Fibroblast of lung (primary cell): ENCODE results near the gene STAB2. TPM values are rescaled to one million over a fixed set of nuclear protein-coding genes. Genes with fewer than 3 reads are reported as not detected.

Experiments
- DNase-seq, 2 donors: peaks; one replicate each; pipeline versions ENCODE4 v3.0.0 to v3.0.0-alpha.2; 2010; ENCODE audit warnings: low read depth in 2 of 2
- H2AFZ ChIP-seq: 2 replicates; pipeline ENCODE4 v1.5.1; 2012; ENCODE audit warnings: low read length, control low read depth, inconsistent platforms
- H3K27ac ChIP-seq: 2 replicates; pipeline ENCODE4 v1.5.1; 2011; ENCODE audit warnings: low read length, control low read depth; ENCODE audit not compliant: insufficient read depth
- H3K27me3 ChIP-seq: 2 replicates; pipeline ENCODE4 v1.5.1; 2011; ENCODE audit warnings: mild to moderate bottlenecking, low read length; ENCODE audit not compliant: control insufficient read depth, insufficient read depth
- H3K36me3 ChIP-seq: 2 replicates; pipeline ENCODE4 v1.5.1; 2011; ENCODE audit warnings: low read length; ENCODE audit not compliant: control insufficient read depth, insufficient read depth
- H3K4me1 ChIP-seq: 2 replicates; pipeline ENCODE4 v1.5.1; 2011; ENCODE audit warnings: low read length; ENCODE audit not compliant: control insufficient read depth, insufficient read depth; ENCODE audit errors: extremely low read depth
- H3K4me2 ChIP-seq: 2 replicates; pipeline ENCODE4 v1.5.1; 2011; ENCODE audit warnings: low read length, control low read depth; ENCODE audit not compliant: insufficient read depth; ENCODE audit errors: extremely low read depth
- H3K4me3 ChIP-seq, 4 experiments: fragments of 200-600 bp in 1 of 4; sonication (generic) in 1 of 4; replicated peaks in 1 of 4; 2 replicates each; pipeline ENCODE4 v1.5.1; 2011 to 2016; ENCODE audit warnings: low read length in 4 of 4, low read depth in 3 of 4, mild to moderate bottlenecking in 3 of 4, control low read depth in 2 of 4, inconsistent platforms in 1 of 4, mixed read lengths in 1 of 4; ENCODE audit not compliant: insufficient read depth in 1 of 4; ENCODE audit errors: control extremely low read depth in 1 of 4
- H3K79me2 ChIP-seq: 2 replicates; pipeline ENCODE4 v1.5.1; 2012; ENCODE audit warnings: mild to moderate bottlenecking, low read length, inconsistent platforms; ENCODE audit not compliant: control insufficient read depth, insufficient read depth
- H3K9ac ChIP-seq: 2 replicates; pipeline ENCODE4 v1.5.1; 2011; ENCODE audit warnings: mild to moderate bottlenecking, low read length, control low read depth; ENCODE audit not compliant: insufficient read depth
- H3K9me3 ChIP-seq: 2 replicates; pipeline ENCODE4 v1.5.1; 2012; ENCODE audit warnings: low read depth, low read length; ENCODE audit not compliant: control insufficient read depth, insufficient read depth
- H4K20me1 ChIP-seq: 2 replicates; pipeline ENCODE4 v1.5.1; 2011; ENCODE audit warnings: low read length; ENCODE audit not compliant: control insufficient read depth, insufficient read depth; ENCODE audit errors: extremely low read depth
- EZH2 ChIP-seq: IDR thresholded peaks from 2 replicates; pipeline ENCODE4 v1.5.1; 2012; ENCODE audit warnings: low read length, control low read depth, mild to moderate bottlenecking; ENCODE audit errors: missing control alignments
- polyA plus RNA-seq, 2 donors: library from polyadenylated mRNA; depleted of rRNA in 1 of 2; stranded (reverse) in 1 of 2; unstranded in 1 of 2; fragments of >200 nt; gene quantifications; 2 replicates each; pipeline ENCODE4 v1.2.1, GENCODE V29; 2011 to 2012; ENCODE audit warnings: missing spikeins in 1 of 2
- total RNA-seq: library from RNA; depleted of rRNA; stranded (reverse); fragments of >200 nt; gene quantifications from 2 replicates; pipeline ENCODE4 v1.2.1, GENCODE V29; 2014
- TF ChIP-seq, protein P1 (sequence below), 2 donors: IDR thresholded peaks in 1 of 2; conservative IDR thresholded peaks in 1 of 2; 1 replicate in 1 of 2; 2 replicates in 1 of 2; pipeline ENCODE4 v1.5.1; 2011 to 2012; ENCODE audit warnings: low read length in 2 of 2, control low read depth in 1 of 2, inconsistent platforms in 1 of 2, low read depth in 1 of 2, mild to moderate bottlenecking in 1 of 2

The STAB2 gene
- total and polyA plus RNA-seq, 2 donors (not counting 1 experiment from before 2014, with no cell fraction given): not detected

DNA sequence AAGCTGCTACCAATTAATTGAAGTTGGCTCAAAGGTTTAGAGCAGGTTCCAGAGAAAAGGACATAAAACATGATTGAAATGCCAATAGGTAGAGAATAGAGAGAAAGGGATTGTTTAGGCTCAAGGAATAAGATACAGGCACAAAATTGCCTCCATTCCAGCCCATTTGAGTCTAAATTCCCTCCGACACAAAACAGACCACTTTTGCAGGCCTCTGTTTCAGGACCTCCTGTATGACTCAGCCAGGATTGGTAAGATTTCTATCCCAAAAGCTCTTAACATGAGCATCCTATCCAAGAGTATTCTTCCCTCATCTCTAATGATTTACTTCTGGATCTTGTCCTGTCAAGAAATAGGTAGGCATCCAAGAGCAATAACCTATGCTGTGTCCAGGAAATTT, 123.5 kb downstream of the STAB2 start:
- Histone ChIP-seq H3K36me3 (no peaks in the 10 kb centered on the region), H3K79me2 (no peaks in the 10 kb centered on the region), H3K27me3 (no peaks in the 10 kb centered on the region), H3K9ac (no peak overlapping the region), H3K4me3 (no peak overlapping the region), H4K20me1 (no peaks in the 10 kb centered on the region), H3K4me1 (no peaks in the 10 kb centered on the region), H2AFZ (no peak overlapping the region), H3K4me2 (no peak overlapping the region), H3K27ac (no peak overlapping the region), H3K9me3 (no peaks in the 10 kb centered on the region)
- no peak for TF ChIP-seq EZH2
- TF ChIP-seq, protein P1, sequence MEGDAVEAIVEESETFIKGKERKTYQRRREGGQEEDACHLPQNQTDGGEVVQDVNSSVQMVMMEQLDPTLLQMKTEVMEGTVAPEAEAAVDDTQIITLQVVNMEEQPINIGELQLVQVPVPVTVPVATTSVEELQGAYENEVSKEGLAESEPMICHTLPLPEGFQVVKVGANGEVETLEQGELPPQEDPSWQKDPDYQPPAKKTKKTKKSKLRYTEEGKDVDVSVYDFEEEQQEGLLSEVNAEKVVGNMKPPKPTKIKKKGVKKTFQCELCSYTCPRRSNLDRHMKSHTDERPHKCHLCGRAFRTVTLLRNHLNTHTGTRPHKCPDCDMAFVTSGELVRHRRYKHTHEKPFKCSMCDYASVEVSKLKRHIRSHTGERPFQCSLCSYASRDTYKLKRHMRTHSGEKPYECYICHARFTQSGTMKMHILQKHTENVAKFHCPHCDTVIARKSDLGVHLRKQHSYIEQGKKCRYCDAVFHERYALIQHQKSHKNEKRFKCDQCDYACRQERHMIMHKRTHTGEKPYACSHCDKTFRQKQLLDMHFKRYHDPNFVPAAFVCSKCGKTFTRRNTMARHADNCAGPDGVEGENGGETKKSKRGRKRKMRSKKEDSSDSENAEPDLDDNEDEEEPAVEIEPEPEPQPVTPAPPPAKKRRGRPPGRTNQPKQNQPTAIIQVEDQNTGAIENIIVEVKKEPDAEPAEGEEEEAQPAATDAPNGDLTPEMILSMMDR (conservative IDR thresholded peaks at IDR 0.05 in 1 of 2, IDR thresholded peaks at IDR 0.05 in 1 of 2; ENCODE audit: low read depth in 1 of 2, low read length in 2 of 2): no peak
- DNase-seq: no peak

DNA sequence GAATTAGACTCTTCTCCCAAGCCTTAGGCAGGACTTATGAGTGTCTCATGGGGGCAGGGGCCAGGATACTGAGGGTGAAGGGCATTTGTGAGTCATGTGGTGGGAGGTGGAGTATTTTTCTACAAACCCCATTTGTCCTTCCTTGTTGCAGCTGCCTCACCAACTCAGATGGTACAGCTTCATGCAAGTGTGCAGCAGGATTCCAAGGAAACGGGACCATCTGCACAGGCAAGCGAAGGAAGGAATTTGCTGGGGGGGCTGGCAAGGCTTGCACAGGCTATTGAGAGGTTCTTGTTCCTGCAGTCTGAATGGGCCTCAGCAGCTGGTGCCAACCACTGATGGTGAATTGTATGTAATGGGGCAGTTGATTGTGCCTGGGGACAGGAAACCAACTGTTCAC, 125.1 kb downstream of the STAB2 start:
- Histone ChIP-seq H4K20me1 (no peaks in the 10 kb centered on the region), H3K27ac (no peak overlapping the region)

DNA sequence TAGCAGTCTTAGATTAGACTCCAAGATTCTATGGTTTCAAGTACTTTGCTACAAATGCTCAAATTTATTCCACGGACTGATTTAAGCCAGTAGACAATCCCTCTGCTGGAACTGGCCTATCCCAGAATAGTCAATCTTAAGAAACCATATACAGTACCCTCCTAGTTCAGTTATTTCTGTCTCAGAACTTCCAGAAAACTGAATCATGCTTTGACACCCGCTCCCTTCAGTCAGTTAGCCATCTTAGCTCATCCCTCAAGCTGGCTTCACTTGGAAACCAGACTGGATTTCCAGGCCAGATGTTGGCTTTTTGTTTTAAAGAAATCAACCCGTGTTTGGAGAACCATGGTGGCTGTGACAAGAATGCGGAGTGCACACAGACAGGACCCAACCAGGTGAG, 128.4 kb downstream of the STAB2 start:
- no peak overlapping the region for H3K4me3 ChIP-seq
- no peak overlapping the region for H3K9ac ChIP-seq
- no peak overlapping the region for H3K27ac ChIP-seq
- no peaks in the 10 kb centered on the region for H3K36me3 ChIP-seq
- DNase-seq: no peak
- no peak overlapping the region for H3K4me2 ChIP-seq
- H2AFZ ChIP-seq: no peak overlapping the region
- no peaks in the 10 kb centered on the region for H3K79me2 ChIP-seq
- no peaks in the 10 kb centered on the region for H3K4me1 ChIP-seq
- no peaks in the 10 kb centered on the region for H4K20me1 ChIP-seq
- TF ChIP-seq EZH2: no peak
- TF ChIP-seq, protein P1 (conservative IDR thresholded peaks at IDR 0.05 in 1 of 2, IDR thresholded peaks at IDR 0.05 in 1 of 2; ENCODE audit: low read depth in 1 of 2, low read length in 2 of 2): no peak
- no peaks in the 10 kb centered on the region for H3K9me3 ChIP-seq
- H3K27me3 ChIP-seq: no peaks in the 10 kb centered on the region

More for the DNA sequence above, 125.1 kb downstream of the STAB2 start:
- Histone ChIP-seq H3K9ac (no peak overlapping the region), H3K9me3 (no peaks in the 10 kb centered on the region), H3K79me2 (no peaks in the 10 kb centered on the region), H3K27me3 (no peaks in the 10 kb centered on the region), H3K4me1 (no peaks in the 10 kb centered on the region), H3K36me3 (no peaks in the 10 kb centered on the region), H2AFZ (no peak overlapping the region), H3K4me3 (no peak overlapping the region), H3K4me2 (no peak overlapping the region)
- DNase-seq: no peak
- TF ChIP-seq EZH2: no peak
- TF ChIP-seq, protein P1 (conservative IDR thresholded peaks at IDR 0.05 in 1 of 2, IDR thresholded peaks at IDR 0.05 in 1 of 2; ENCODE audit: low read depth in 1 of 2, low read length in 2 of 2): no peak
